GM19467 (cell line): ENCODE data around the gene FCER1G.
A peak's percentile ranks its signal among the peaks of the same experiment; 100 is the strongest.
"Not testable (repeated sequence)": the region's sequence is repeated elsewhere in the genome, so short reads cannot be mapped to it uniquely, and the experiment has no call there.

ENCODE experiments used
- ATAC-seq: cut with Tn5 transposase; IDR thresholded peaks from one replicate; pipeline ENCODE4 v1.9.1; 2021; ENCODE audit warnings: mild to moderate bottlenecking, moderate library complexity; ENCODE audit not compliant: unreplicated experiment

FCER1G gene

DNA sequence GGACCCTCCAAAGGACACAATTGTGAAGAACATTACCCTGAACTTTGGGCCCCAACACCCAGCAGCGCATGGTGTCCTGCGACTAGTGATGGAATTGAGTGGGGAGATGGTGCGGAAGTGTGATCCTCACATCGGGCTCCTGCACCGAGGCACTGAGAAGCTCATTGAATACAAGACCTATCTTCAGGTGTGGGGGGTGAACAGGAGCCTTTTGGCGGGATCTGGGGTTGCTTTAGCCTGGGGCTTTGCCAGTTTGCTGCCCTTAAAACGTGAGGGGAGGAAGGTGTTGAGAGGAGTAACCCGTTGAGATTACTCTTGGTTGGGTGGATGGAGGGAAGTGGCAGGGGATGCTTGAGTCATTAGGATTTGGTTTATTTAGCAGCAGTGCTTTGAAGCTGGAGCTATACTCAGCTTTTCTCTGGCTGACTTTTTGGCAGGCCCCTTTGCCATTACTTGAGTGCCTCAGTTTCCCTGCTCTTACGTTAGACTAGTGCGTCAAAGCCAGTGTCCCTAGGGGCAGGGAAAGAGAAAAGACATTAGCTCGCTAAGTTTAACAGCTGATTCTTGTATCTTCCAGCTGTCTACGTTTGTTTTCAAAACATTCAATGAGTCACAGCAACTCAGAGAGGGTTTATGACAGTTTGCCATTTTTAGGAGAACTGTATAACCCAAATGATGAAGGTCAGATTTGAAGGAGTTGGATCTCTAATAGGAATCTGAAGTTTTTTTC is 8.5 kb upstream of the FCER1G start:
- no peak for ATAC-seq

DNA sequence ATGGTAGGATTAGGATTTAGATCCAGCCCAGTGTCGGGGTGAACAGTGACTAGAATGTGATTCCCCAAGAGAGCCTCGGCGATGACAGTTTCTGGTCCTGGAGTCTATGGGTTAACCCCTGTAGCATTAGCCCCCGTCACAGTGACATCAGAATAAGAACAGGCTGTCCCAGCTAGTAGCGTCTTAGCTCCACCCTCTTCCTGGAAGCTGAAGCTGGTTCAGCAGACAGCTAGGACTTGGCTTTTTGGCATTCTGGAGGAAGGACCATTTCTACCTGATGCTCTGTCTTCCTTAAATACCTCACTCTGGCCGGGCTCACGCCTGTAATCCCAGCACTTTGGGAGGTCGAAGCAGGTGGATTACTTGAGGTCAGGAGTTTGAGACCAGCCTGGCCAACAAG is 7.9 kb upstream of the FCER1G start:
- ATAC-seq = no peak

DNA sequence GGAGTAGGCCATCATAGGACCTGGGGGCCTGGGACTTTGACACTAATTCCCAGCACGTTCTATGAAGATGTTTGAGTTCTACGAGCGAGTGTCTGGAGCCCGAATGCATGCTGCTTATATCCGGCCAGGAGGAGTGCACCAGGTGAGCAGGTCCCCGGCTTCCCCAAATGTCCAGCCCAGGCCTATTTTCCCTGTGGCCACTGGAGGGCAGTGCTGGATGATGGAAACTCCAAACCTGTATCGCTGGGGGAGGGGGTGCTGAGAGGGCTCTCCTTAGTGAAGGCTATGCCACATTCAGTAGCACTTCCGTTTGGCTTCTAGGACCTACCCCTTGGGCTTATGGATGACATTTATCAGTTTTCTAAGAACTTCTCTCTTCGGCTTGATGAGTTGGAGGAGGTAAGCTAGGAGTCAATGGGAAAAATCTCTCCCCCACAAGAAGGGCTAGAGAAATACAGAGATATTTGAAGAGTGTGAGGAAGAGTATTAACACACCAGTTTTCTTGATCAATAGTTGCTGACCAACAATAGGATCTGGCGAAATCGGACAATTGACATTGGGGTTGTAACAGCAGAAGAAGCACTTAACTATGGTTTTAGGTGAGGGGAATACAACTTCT is 5.2 kb upstream of the FCER1G start:
- ATAC-seq = peak; percentile 56

DNA sequence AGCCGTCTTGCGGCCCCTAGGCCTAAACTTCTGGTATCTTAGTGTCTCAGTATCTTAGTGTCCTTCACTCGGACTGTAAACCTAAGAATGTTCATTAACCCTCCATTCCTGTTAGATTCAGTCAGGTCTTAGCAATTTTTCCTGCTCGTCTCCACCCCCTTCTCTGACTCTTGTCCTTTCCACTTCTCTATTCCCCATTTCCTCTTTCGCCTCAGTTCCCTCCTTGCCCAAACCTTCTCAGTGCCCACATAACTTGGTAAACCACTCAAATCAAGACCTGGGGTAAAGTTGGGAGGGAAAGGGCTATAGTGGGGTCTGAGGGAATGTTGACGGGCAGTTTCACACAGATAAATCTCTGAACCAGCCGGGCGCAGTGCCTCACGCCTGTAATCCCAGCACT is 726 bp upstream of the FCER1G start:
- ATAC-seq = no peak

DNA sequence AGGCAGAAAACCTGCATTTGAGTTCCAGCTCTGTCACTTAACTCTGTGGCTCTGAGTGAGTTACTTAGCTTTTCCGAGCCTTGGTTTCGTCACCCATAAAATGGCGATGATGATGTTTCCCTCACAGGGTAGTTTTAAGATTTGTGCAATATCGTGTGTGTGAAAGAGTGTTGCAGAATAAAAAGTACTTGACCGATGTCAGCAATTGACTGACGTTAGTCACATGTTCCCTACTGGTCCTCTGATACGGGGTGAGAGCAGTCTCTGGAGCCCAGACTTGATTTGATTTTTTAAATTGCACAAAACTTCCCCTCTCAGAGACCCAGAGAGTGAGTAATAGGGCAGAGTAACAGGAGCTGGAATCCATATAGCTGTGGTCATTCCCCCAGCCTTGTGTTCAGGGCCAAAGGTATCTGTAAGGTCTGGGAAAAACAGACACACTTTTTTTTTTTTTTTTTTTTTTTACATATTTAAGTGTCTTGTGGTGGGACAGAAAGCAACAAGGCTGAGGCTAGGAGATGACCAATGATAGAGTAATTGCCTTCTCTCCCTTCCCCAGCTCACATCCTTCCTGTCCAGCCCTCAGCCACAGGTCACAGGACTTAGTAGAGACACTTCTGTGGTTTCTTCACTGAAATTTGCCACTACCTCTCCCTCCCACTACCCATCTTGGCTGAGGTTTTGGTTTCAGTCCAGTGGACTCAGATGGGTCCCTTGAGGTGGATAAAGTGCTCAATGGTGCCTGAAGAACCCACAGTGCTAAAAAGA is 2.0 kb downstream of the FCER1G start:
- peak; percentile 82 for ATAC-seq

DNA sequence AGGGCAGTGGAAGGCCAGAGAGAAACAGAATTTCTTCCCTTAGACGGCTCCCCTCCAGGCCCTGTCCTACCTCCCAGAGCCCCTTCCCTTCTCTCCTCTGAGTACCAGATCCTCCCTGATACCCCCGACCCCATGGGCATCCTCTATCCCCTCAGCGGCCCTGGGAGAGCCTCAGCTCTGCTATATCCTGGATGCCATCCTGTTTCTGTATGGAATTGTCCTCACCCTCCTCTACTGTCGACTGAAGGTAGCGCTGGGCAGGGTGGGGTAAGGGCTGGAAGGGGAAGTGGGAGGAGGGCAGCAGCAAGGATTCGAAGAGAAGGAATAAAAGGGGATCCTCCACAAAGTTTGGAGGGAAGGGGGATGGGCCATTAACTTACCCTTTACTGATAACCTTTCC is 2.7 kb downstream of the FCER1G start:
- no peak for ATAC-seq

DNA sequence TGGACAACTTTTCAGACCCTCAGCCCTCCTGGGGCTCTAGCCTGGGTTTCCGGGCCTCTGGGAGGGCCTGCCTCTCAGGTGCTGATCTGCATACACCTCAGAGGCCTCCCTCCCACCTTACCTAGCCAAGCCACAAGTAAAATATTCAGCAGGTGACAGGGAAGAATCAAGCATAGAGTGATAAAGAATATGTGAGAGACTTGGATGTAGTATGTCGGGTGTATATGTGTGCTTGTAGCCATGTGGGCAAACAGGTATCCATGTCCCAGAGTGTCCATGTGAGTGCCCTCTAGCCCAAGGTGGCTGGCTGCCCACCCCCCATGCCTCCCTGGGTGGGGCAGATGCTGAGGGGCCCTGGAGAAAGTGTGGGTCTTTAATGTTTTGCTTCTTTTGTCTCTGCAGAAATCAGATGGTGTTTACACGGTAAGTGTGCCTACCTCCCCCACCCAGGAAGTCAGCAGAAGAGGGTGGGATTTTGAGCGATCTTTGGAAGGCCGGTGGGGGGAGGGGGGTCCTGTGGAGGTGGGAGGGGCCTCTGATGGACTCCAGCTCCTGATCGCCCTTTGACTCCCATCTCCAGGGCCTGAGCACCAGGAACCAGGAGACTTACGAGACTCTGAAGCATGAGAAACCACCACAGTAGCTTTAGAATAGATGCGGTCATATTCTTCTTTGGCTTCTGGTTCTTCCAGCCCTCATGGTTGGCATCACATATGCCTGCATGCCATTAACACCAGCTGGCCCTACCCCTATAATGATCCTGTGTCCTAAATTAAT is 3.4 kb downstream of the FCER1G start:
- no peak for ATAC-seq

DNA sequence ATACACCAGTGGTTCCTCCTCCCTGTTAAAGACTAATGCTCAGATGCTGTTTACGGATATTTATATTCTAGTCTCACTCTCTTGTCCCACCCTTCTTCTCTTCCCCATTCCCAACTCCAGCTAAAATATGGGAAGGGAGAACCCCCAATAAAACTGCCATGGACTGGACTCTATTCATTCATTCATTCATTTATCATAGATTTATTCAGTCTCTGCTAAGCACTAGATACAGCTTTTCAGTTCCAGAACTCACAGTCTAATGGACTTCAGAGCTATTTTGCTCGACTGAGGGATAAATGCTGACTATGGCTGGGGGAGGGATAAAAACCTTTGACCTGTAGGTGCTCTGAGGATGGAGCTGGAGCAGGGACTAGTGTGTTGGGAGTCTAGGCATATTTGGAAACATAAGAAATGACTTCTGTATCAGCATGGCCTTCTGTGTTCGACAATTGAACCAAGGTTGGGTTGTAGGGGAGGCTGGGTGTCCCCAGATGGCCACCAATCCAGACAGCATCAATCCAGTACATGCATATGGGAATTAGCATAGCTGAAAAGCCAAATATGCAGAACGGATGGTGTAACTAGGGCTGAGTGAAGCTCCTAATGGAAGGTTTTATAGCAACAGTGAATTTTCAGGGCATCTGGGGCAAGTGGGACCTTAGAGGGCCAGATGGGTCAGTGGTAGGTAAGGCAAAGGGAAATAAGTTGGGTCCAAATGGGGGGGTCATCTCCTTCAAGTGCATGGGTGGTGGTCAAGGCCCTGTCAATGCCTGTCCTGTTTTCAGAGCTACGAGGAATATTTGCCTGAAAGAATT is 4.2 kb downstream of the FCER1G start:
- ATAC-seq = no peak

DNA sequence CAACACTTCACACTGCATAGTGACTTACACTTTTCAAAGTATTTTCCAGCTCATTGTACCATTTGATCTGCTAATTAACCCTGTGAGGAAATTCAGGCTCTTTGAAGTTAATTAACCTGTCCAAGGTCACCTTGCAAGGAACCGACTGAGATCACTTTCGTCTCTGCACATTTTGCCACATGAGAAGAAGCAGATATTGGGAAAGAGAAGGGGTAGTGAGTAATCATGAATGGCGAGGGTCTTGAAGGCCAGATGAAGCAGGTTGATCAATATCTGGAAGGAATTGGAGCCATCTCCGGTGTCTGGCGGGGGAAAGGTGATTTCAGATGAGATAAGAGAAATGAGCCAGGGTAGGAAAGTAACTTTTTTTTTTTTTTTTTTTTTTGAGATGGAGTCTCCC is 4.9 kb downstream of the FCER1G start:
- ATAC-seq = no peak

DNA sequence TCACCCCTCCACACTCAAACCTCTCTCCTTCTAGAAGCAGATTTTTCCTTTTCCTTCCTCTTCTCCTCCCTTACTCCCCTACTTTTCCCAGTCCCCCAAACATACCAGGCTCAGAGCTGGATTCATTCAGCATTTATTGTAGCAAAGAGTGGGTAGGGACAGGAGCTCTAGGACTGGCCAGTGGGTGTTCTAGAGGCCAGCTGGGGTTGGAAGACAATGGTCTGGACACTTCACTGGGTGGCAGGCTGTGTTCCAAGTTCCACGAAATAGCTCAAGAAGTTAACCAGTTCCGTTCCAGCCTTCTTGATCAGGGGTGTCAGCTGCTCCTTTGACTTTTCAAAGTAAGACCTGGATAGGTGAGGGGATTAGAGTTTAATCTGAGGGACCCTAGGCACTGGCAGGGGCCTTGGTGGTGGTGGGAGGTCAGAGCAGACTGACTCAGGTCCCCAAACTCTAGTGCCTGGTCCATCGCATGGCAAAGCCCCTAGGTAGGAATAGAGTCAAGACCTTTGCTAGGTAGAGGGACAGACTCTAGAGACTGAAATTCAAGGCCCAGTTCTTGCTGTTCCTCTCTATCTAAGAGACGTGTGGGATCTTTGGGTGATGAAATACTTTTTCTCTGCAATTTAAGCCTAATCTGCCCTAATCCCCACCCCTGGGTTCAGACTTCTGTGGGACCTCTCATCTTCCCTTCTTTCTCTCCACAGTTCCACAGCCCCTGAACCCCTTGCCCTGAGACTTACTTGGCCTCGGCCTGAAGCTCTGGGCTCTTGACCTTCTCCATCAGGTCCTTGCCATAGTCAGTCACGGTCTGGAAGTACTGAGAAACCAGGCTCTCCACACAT is 7.3 kb downstream of the FCER1G start:
- no peak for ATAC-seq

DNA sequence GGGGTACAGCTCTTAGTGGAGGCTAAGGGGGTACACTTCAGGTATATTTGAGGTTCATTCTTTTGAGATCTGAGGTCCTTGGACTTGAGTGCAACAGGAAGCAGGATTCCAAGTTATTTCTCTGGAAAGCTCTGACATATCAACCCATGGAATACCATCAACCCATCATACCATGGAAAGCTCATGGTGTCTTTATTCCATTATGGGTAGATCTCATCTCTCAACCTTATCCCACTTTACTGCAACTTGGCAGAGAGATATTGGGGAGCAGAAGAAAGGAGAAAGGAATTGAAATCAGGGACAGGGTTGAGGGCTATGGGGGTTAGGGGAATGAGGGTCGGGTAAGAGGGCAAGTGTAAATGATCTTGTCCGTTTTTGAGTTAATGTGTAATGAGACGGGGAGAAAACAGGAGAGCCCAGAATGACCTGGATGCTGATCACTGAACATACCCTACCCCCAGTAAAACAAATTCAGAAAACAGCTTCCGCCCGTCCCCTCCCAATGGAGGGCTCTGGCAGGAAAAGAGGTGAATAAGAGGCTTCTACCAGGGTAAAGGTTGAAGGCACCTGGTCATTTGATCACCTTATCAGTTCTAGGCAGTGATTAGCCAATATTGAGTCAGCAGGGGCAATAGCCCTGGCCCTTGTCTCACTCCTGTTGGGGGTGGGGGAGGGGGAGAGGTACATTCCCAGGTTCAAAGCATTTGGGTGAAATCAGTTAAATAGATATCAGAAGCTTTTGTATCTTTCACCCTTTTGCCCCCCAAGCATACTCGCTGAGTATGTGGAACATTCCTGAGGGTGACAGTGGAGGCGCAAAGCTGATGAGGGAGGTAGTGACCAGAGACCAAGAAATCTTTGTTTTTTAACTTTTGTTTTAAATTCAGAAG is 9.0 kb downstream of the FCER1G start:
- ATAC-seq = no peak

DNA sequence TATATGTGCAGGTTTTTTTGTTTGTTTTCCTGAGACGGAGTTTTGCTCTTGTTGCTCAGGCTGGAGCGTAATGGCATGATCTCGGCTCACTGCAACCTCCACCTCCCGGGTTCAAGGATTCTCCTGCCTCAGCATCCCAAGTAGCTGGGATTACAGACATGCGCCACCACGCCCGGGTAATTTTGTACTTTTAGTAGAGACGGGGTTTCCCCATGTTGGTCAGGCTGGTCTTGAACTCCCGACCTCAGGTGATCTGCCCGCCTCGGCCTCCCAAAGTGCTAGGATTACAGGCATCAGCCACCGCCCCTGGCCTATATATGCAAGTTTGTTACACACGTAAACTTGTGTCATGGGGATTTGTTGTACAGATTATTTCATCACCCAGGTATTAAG is 9.6 kb downstream of the FCER1G start:
- ATAC-seq = not testable (repeated sequence)

DNA sequence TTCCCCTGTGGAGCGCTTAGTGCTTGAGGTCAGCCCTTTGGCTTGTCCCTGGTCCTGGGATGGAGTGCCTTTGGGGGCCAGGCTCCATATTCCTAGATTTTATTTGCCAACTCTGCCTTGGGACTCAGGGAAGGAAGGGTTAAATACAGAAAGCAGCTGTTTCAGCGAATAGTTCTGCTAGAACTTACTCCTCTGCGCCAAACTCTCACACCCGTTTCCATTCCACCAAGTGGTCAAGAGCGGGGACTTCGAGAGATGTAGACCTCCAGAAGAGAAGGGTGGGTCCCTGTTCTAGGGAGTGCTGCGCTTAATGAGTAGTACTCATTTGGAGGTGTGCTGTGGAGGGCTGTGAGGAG is 10.1 kb downstream of the FCER1G start:
- ATAC-seq = no peak

DNA sequence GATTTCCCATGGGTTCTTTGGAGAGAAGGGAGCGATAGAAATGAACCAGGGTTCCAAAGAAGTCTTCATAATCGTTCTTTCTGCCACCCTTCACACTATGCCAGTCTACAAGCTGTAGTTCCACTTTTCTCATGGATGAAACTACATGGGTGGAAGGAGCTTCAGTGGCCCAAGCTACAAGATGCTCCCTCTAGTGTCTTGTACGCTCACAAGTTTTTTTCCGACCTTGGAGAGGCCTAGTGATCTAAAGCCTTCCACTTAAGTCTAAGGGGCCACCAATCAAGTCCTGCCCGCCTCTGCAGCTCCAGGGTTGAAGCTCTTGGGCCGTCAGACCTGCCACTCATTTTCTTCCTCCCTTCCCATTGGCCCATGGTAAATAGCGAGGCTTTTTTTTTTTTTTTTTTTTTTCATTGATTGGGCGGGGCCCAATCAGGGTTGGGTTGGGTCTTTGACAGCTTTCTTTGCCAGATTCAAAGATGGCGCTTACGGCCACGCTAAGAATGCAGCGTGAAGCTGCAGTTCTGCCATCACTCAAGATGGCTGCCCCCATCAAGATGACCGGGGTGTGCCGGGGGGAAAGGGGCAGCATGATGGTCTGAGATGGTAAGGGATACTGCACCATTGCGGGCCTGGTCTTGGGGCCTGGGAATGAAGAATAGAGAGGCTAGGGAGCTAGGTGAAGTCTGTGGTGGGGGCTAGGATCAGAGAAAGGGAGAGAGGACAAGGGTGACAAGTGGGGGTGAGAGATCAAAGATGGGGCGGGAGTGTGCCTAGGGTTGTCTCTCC is 10.6 kb downstream of the FCER1G start, which contains the start of gene TOMM40L:
TSS of gene TOMM40L (plus strand) at position 527 of the 786 bp plus-strand sequence. CDS start 430 bp downstream, outside the sequence.
- peak; percentile 94 for ATAC-seq

DNA sequence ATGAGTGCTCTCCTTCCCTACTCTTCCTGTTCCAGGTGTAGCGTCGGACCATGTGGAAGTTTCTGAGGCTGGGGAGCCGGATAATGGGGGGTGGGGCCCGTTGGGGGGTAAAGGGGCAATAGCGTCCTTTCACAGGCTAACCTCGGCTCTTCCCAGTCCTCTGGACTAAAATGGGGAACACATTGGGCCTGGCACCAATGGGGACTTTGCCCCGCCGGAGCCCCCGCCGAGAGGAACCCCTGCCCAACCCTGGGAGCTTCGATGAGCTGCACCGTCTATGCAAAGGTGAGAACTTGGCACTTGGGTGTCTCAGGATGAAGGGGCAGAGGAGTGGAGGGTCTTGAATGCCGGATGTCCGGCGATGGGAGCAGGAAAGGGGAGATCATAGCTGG is 11.2 kb downstream of the FCER1G start:
- ATAC-seq = peak; percentile 1

DNA sequence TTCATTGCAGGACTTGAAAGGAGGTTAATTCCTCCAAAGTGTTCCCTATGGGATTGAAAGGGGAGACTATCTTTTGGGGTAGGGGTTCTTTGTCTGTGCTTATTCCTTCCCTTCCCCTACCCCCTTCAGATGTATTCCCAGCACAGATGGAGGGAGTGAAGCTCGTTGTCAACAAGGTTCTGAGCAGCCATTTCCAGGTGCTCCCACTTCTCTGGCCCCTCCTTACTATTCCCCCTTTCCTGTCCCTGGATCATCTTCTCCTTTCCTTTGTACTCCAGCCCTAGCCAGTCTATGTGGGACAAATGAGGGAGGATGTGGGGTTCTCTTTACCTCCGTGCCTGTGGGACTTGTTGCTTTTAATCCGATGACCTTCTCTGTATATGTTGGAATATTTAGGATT is 11.7 kb downstream of the FCER1G start:
- ATAC-seq = no peak

DNA sequence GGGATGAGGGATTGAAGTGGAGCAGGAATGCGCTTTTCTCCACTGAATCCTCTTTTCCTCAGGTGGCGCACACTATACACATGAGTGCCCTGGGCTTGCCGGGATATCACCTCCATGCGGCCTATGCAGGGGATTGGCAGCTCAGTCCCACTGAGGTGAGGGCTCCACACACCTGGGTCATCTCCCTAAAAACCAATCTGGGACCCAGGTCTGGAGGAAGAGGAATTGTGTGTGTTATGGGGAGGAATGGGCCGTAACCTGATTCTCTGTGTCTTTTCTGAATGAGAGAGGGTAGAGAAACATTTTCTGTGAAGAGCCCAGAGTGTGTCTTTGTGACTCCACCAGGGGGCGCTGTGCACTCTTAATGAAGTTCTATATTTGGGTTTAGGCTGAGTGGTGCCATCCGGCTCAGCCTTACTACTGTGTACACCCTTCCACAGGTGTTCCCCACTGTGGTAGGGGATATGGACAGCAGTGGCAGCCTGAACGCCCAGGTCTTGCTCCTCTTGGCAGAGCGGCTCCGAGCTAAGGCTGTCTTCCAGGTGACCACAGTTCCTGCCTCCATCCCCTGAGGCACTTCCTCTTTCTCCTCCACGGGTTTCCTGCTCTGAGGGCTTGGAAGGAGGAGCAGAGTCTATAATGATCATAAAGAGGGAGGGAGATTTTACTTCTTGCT is 12.2 kb downstream of the FCER1G start:
- ATAC-seq = no peak
